Endodermal cell (in vitro differentiated cells): ENCODE results near the gene CTRB2. TPM values are rescaled to one million over a fixed set of nuclear protein-coding genes. Genes with fewer than 3 reads are reported as not detected.
"Not testable (repeated sequence)": the region's sequence is repeated elsewhere in the genome, so short reads cannot be mapped to it uniquely, and the experiment has no call there.

Experiments
- DNase-seq: peaks from one replicate; pipeline ENCODE4 v3.0.0-alpha.2; 2017
- H3K27ac ChIP-seq: 2 replicates; pipeline ENCODE4 v1.5.1; 2013; ENCODE audit warnings: mild to moderate bottlenecking, low read depth, low read length, moderate library complexity
- H3K27me3 ChIP-seq: 2 replicates; pipeline ENCODE4 v1.6.1; 2013; ENCODE audit warnings: mild to moderate bottlenecking, low read length, moderate library complexity; ENCODE audit not compliant: insufficient read depth, control insufficient read depth, poor library complexity, severe bottlenecking
- H3K36me3 ChIP-seq: 2 replicates; pipeline ENCODE4 v1.7.0; 2013; ENCODE audit warnings: mild to moderate bottlenecking, low read length, moderate library complexity; ENCODE audit not compliant: control insufficient read depth, insufficient read depth
- H3K4me1 ChIP-seq: one replicate; pipeline ENCODE4 v1.7.0; 2013; ENCODE audit warnings: low read length; ENCODE audit not compliant: control insufficient read depth, insufficient read depth
- H3K4me3 ChIP-seq: 2 replicates; pipeline ENCODE4 v1.5.1; 2013; ENCODE audit warnings: mild to moderate bottlenecking, low read length, moderate library complexity
- H3K9ac ChIP-seq: 2 replicates; pipeline ENCODE4 v1.6.1; 2013; ENCODE audit warnings: mild to moderate bottlenecking, low read length, moderate library complexity; ENCODE audit not compliant: poor library complexity, severe bottlenecking; ENCODE audit errors: extremely low read depth
- H3K9me3 ChIP-seq: 2 replicates; pipeline ENCODE4 v1.6.1; 2013; ENCODE audit warnings: mild to moderate bottlenecking, low read length, moderate library complexity; ENCODE audit not compliant: control insufficient read depth
- H3K27ac Mint-ChIP-seq: 2 replicates; pipeline ENCODE4 v1.8.0; 2020; ENCODE audit warnings: mixed read lengths
- H3K27me3 Mint-ChIP-seq: 2 replicates; pipeline ENCODE4 v1.8.0; 2021; ENCODE audit warnings: mild to moderate bottlenecking, mixed read lengths; ENCODE audit not compliant: insufficient read depth
- H3K36me3 Mint-ChIP-seq: 2 replicates; pipeline ENCODE4 v1.8.0; 2020; ENCODE audit warnings: low read depth, mixed read lengths
- H3K4me1 Mint-ChIP-seq: 2 replicates; pipeline ENCODE4 v1.8.0; 2020; ENCODE audit warnings: mixed read lengths
- H3K4me3 Mint-ChIP-seq: 2 replicates; pipeline ENCODE4 v1.8.0; 2020; ENCODE audit warnings: mild to moderate bottlenecking, moderate library complexity, mixed read lengths
- H3K9me3 Mint-ChIP-seq: 2 replicates; pipeline ENCODE4 v1.8.0; 2020; ENCODE audit warnings: mild to moderate bottlenecking, mixed read lengths
- CTCF ChIP-seq: fragments of 200-600 bp; sonication (generic); conservative IDR thresholded peaks from 2 replicates; pipeline ENCODE4 v1.5.0; 2021; ENCODE audit warnings: antibody characterized with exemption, mild to moderate bottlenecking
- WGBS, 2 experiments: methylation state at CpG; one replicate each; pipeline versions ENCODE4 v1.1.5 to v1.1.7; 2013; ENCODE audit warnings: missing lambda C conversion rate in 2 of 2, mixed read lengths in 1 of 2; ENCODE audit not compliant: insufficient coverage in 1 of 2, insufficient read length in 1 of 2; 5-methylcytosine and 5-hydroxymethylcytosine counted together
- total RNA-seq, 2 donors: library from RNA; stranded (reverse); fragmentation: NEBNext Ultra II Directional in 1 of 2; extraction: Animal tissue kit (Norgen Biotek cat#: 25700) in 1 of 2; gene quantifications; 2 replicates in 1 of 2; 3 replicates in 1 of 2; pipeline ENCODE4 v1.2.1, GENCODE V29; 2021

The CTRB2 gene
- total RNA-seq, 2 donors from 2014 or later: not detected

GRCh38 chr16:75208861-75209505, 2.0 kb upstream of the CTRB2 start:
- no peaks in the 10 kb centered on the region for H3K9me3 ChIP-seq
- Mint-ChIP-seq H3K36me3 (no peaks in the 10 kb centered on the region), H3K4me3 (no peak overlapping the region), H3K27ac (no peak overlapping the region), H3K4me1 (peaks cover 8% of the 10 kb centered on the region), H3K27me3 (no peaks in the 10 kb centered on the region), H3K9me3 (no peaks in the 10 kb centered on the region)
- no peak for TF ChIP-seq CTCF
- no peak overlapping the region for H3K4me3 ChIP-seq
- DNase-seq: peak; percentile 50
- H3K9ac ChIP-seq: no peak overlapping the region
- 91 to 92% methylated on average over 20 to 27 of the region's 27 CpGs for WGBS, 2 experiments
- H3K27me3 ChIP-seq: no peaks in the 10 kb centered on the region
- no peak overlapping the region for H3K27ac ChIP-seq
- H3K36me3 ChIP-seq: no peaks in the 10 kb centered on the region
- no peaks in the 10 kb centered on the region for H3K4me1 ChIP-seq

- no peaks in the 10 kb centered on the region for H3K9me3 ChIP-seq
- H3K4me3 ChIP-seq: no peak overlapping the region
- Mint-ChIP-seq H3K36me3 (no peaks in the 10 kb centered on the region), H3K27me3 (no peaks in the 10 kb centered on the region), H3K9me3 (no peaks in the 10 kb centered on the region), H3K4me3 (no peak overlapping the region), H3K27ac (peak overlapping the region; percentile 62), H3K4me1 (peaks cover 14% of the 10 kb centered on the region)
- H3K27me3 ChIP-seq: no peaks in the 10 kb centered on the region
- no peak overlapping the region for H3K9ac ChIP-seq
- H3K36me3 ChIP-seq: no peaks in the 10 kb centered on the region
- no peaks in the 10 kb centered on the region for H3K4me1 ChIP-seq
- TF ChIP-seq CTCF: no peak
- H3K27ac ChIP-seq: no peak overlapping the region
- 89 to 90% methylated on average over 9 to 12 of the region's 13 CpGs for WGBS, 2 experiments
- DNase-seq: no peak
Observed at GRCh38 chr16:75208242-75208825, 1.4 kb upstream of the CTRB2 start.

GRCh38 chr16:75207831-75208230, 870 bp upstream of the CTRB2 start:
- H3K9ac ChIP-seq: no peak overlapping the region
- no peaks in the 10 kb centered on the region for H3K36me3 Mint-ChIP-seq
- 87 to 94% methylated on average over 11 of the region's 11 CpGs for WGBS, 2 experiments
- no peak for DNase-seq
- peaks cover 14% of the 10 kb centered on the region for H3K4me1 Mint-ChIP-seq
- H3K27me3 Mint-ChIP-seq: no peaks in the 10 kb centered on the region
- no peaks in the 10 kb centered on the region for H3K27me3 ChIP-seq
- H3K4me3 ChIP-seq: no peak overlapping the region
- no peaks in the 10 kb centered on the region for H3K4me1 ChIP-seq
- no peak overlapping the region for H3K4me3 Mint-ChIP-seq
- no peaks in the 10 kb centered on the region for H3K36me3 ChIP-seq
- H3K27ac ChIP-seq: no peak overlapping the region
- no peaks in the 10 kb centered on the region for H3K9me3 Mint-ChIP-seq
- H3K27ac Mint-ChIP-seq: no peak overlapping the region
- no peaks in the 10 kb centered on the region for H3K9me3 ChIP-seq
- no peak for TF ChIP-seq CTCF

GRCh38 chr16:75205961-75206748, 806 bp downstream of the CTRB2 start:
- H3K27ac ChIP-seq, H3K27ac Mint-ChIP-seq, H3K27me3 Mint-ChIP-seq, H3K9me3 Mint-ChIP-seq, H3K9me3 ChIP-seq, H3K36me3 ChIP-seq, H3K4me3 ChIP-seq, DNase-seq, H3K36me3 Mint-ChIP-seq, H3K27me3 ChIP-seq, H3K4me1 ChIP-seq, H3K4me3 Mint-ChIP-seq, H3K9ac ChIP-seq: not testable (repeated sequence)
- peaks cover 12% of the 10 kb centered on the region for H3K4me1 Mint-ChIP-seq
- 89 to 96% methylated on average over 13 to 19 of the region's 25 CpGs for whole genome bisulfite sequencing, 2 experiments

- not testable (repeated sequence) for H3K4me3 Mint-ChIP-seq, H3K27ac Mint-ChIP-seq, H3K4me1 ChIP-seq, H3K36me3 Mint-ChIP-seq, H3K36me3 ChIP-seq, H3K4me3 ChIP-seq, H3K27me3 ChIP-seq, H3K27me3 Mint-ChIP-seq, H3K27ac ChIP-seq, H3K9ac ChIP-seq, H3K9me3 ChIP-seq, DNase-seq, H3K9me3 Mint-ChIP-seq
- H3K4me1 Mint-ChIP-seq: peaks cover 12% of the 10 kb centered on the region
- 94% methylated on average over 7 of the region's 19 CpGs; no CpG with 5 or more reads in 1 of the 2 experiments for WGBS, 2 experiments
Observed at GRCh38 chr16:75205438-75205837, 1.5 kb downstream of the CTRB2 start.
